T-cell (primary cell): ENCODE results near the gene CNNM1. TPM values are rescaled to one million over a fixed set of nuclear protein-coding genes. Genes with fewer than 3 reads are reported as not detected.
A peak's percentile ranks its signal among the peaks of the same experiment; 100 is the strongest.

Experiments
- ATAC-seq, 4 experiments: fragments of 200-7000 bp in 3 of 4; fragments of 150-1000 bp in 1 of 4; cut with Tn5 transposase; replicated peaks in 1 of 4; 1 replicate in 3 of 4; 2 replicates in 1 of 4; pipeline ENCODE4 v1.10.0; 2021; ENCODE audit warnings: moderate library complexity in 3 of 4, mild to moderate bottlenecking in 2 of 4, moderate number of reproducible peaks in 1 of 4
- CTCF ChIA-PET, 2 donors: fragments of 300-600 bp; sonication (Branson Sonifier 250); formaldehyde crosslinking; loops; one replicate each; lab custom pipeline; 2022; ENCODE audit warnings: antibody characterized with exemption in 2 of 2; lab: Charles Lee
- POLR2A ChIA-PET, 2 donors: fragments of 300-600 bp; sonication (Branson Sonifier 250); formaldehyde crosslinking; loops; one replicate each; lab custom pipeline; 2022; ENCODE audit warnings: antibody characterized with exemption in 2 of 2; lab: Charles Lee
- DNase-seq, 35 experiments: peaks; one replicate each; pipeline versions ENCODE4 v3.0.0 to v3.0.0-alpha.2; 2013 to 2023
- H3K27ac ChIP-seq: one replicate; pipeline ENCODE4 v1.5.1; 2013; ENCODE audit warnings: low read length
- H3K27me3 ChIP-seq, 2 experiments: replicated peaks in 1 of 2; 1 replicate in 1 of 2; 2 replicates in 1 of 2; pipeline versions ENCODE4 v1.6.1 to v1.7.0; 2013; ENCODE audit warnings: low read length in 1 of 2, mixed read lengths in 1 of 2; ENCODE audit not compliant: control insufficient read depth in 2 of 2, insufficient read depth in 2 of 2; ENCODE audit errors: extremely low read depth in 1 of 2
- H3K36me3 ChIP-seq, 2 donors: 1 replicate in 1 of 2; 2 replicates in 1 of 2; pipeline versions ENCODE4 v1.6.1 to v1.7.0; 2013; ENCODE audit warnings: low read length in 1 of 2; ENCODE audit not compliant: control insufficient read depth in 2 of 2, insufficient read depth in 1 of 2; ENCODE audit errors: extremely low read depth in 1 of 2
- H3K4me1 ChIP-seq, 2 experiments: 1 replicate in 1 of 2; 2 replicates in 1 of 2; pipeline versions ENCODE4 v1.6.1 to v1.7.0; 2013; ENCODE audit warnings: low read length in 2 of 2, mixed read lengths in 1 of 2; ENCODE audit not compliant: insufficient read depth in 2 of 2, control insufficient read depth in 1 of 2; ENCODE audit errors: extremely low read depth in 1 of 2
- H3K4me3 ChIP-seq, 2 donors: 1 replicate in 1 of 2; 2 replicates in 1 of 2; pipeline versions ENCODE4 v1.5.1 to v1.7.0; 2013; ENCODE audit warnings: mild to moderate bottlenecking in 2 of 2, low read length in 1 of 2, moderate library complexity in 1 of 2; ENCODE audit not compliant: control insufficient read depth in 1 of 2; ENCODE audit errors: extremely low read depth in 1 of 2
- H3K9me3 ChIP-seq: 2 replicates; pipeline ENCODE4 v1.7.0; 2013
- H3K27ac Mint-ChIP-seq, 2 donors: one replicate each; pipeline ENCODE4 v1.8.0; 2020 to 2021; ENCODE audit warnings: mild to moderate bottlenecking in 2 of 2, mixed read lengths in 2 of 2
- H3K27me3 Mint-ChIP-seq, 2 donors: one replicate each; pipeline ENCODE4 v1.8.0; 2021 to 2022; ENCODE audit warnings: mixed read lengths in 2 of 2
- H3K36me3 Mint-ChIP-seq: one replicate; pipeline ENCODE4 v1.8.0; 2021; ENCODE audit warnings: mixed read lengths
- H3K4me1 Mint-ChIP-seq, 3 donors: one replicate each; pipeline ENCODE4 v1.8.0; 2020 to 2022; ENCODE audit warnings: mixed read lengths in 3 of 3, mild to moderate bottlenecking in 1 of 3
- H3K4me3 Mint-ChIP-seq, 3 donors: one replicate each; pipeline ENCODE4 v1.8.0; 2020 to 2022; ENCODE audit warnings: mild to moderate bottlenecking in 3 of 3, mixed read lengths in 3 of 3, moderate library complexity in 3 of 3
- H3K9me3 Mint-ChIP-seq, 3 donors: one replicate each; pipeline ENCODE4 v1.8.0; 2020 to 2022; ENCODE audit warnings: mixed read lengths in 3 of 3
- WGBS: methylation state at CpG from one replicate; pipeline ENCODE4 v1.1.5; 2013; ENCODE audit warnings: missing lambda C conversion rate; ENCODE audit not compliant: insufficient coverage; 5-methylcytosine and 5-hydroxymethylcytosine counted together
- total RNA-seq, 35 experiments: library from RNA in 6 of 35; stranded (reverse) in 6 of 35; fragments of 120-200 nt in 1 of 35; gene quantifications; one replicate each; pipeline versions ENCODE4 v1.2.1 to v1.2.4 and lab custom pipeline; 2013 to 2026

CNNM1 gene
- total RNA-seq, 5 donors from 2014 or later (not counting 1 experiment from before 2014, with no cell fraction given): 0.25 to 1.2 (median 0.36) TPM

DNA sequence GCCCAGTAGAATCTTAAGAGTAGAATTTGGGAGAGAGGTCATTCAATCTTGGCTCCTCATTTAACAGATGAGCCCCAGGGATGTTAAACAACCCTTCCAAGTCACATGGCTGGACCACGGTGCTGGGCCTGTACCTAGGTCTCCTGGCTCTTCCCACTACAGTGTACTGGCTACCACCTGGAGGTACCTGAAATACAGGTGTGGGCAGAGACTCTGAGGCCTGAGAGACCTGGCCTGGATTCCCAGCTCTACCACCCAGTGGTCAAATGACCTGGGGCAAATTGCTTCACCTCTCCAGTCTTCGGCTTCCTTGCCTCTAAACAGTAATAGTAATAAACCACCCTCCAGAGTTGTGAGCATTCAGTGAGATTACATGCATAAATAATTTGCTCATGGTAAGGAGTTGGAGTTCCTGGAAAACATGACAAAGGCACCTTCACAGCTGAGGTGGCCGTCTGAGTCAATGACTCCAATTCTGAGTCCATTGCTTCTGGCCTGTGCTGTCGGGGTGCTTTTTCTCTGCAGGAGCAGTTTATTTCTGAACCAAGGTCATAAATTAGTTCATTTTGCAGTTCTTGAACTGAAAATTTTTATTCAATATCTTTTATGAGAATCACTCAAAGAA is 98.5 kb downstream of the CNNM1 start:
- POLR2A ChIA-PET: no interaction called here
- no peak for DNase-seq
- WGBS: 82% methylated on average over 3 of the region's 4 CpGs
- H3K4me3 Mint-ChIP-seq: no peak overlapping the region
- no peaks in the 10 kb centered on the region for H3K27me3 ChIP-seq
- no peaks in the 10 kb centered on the region for H3K27me3 Mint-ChIP-seq
- ATAC-seq: no peak
- no peak overlapping the region for H3K27ac ChIP-seq
- H3K9me3 Mint-ChIP-seq: no peaks in the 10 kb centered on the region
- peaks cover 0 to 5% of the 10 kb centered on the region in 2 donors for H3K36me3 ChIP-seq
- peaks cover 19% of the 10 kb centered on the region for H3K36me3 Mint-ChIP-seq
- no peak overlapping the region for H3K27ac Mint-ChIP-seq
- CTCF ChIA-PET: no interaction called here
- no peaks in the 10 kb centered on the region for H3K9me3 ChIP-seq
- H3K4me1 Mint-ChIP-seq: peaks cover 32 to 39% (median 34%) of the 10 kb centered on the region in 3 donors
- peaks cover 13 to 18% of the 10 kb centered on the region in 2 experiments for H3K4me1 ChIP-seq
- no peak overlapping the region for H3K4me3 ChIP-seq

DNA sequence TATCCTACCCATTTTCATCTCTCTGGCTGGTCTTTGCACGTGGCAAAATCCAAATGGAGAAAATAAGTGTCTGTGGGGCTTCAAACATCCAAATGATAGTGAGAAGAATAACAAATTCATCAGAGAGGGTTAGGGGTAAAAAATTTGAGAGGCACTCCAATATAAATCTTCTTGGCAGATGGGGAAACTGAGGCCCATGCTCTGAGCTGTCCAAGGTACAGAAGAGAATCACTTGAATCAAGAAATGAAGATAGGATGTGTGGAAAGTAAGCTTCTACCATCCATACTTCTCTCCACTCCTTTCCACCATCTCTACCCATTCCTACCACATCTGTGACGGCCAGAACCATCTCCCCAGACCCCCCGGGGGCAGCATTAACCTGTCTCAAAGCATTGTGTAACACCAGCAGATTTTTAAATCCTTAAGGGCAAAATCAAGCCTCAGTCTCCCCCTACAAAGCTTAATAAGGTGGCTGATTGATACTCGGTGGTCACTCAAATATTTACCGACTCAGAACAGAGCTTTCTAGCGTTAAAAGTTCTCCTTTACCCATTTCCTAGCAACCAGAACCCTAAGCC is 100.5 kb downstream of the CNNM1 start:
- Mint-ChIP-seq H3K27ac (peak overlapping the region; percentile 87 to 93), H3K36me3 (peaks cover 12% of the 10 kb centered on the region), H3K4me3 (peak overlapping the region; percentile 93 to 99 (median 96)), H3K27me3 (no peaks in the 10 kb centered on the region), H3K4me1 (peaks cover 37 to 45% (median 38%) of the 10 kb centered on the region in 3 donors), H3K9me3 (no peaks in the 10 kb centered on the region)
- peaks cover 13 to 18% of the 10 kb centered on the region in 2 experiments for H3K4me1 ChIP-seq
- 60% methylated on average over 2 of the region's 6 CpGs for WGBS
- ChIA-PET POLR2A (no interaction called here), CTCF (interaction anchor here (1.0 to 1.5 kb wide), 5 partner anchors 10 to 303 kb away, joined by 3 to 5 read pairs (median 4); partner anchors contain the start of genes COX15 (in 1 of the 2), CUTC (in 1 of the 2) and SLC25A28 (in 1 of the 2))
- no peak for ATAC-seq
- no peak for DNase-seq
- H3K9me3 ChIP-seq: no peaks in the 10 kb centered on the region
- H3K4me3 ChIP-seq: peak overlapping the region; percentile 75 to 86
- H3K27me3 ChIP-seq: no peaks in the 10 kb centered on the region
- peak overlapping the region; percentile 60 for H3K27ac ChIP-seq
- peaks cover 0 to 5% of the 10 kb centered on the region in 2 donors for H3K36me3 ChIP-seq

DNA sequence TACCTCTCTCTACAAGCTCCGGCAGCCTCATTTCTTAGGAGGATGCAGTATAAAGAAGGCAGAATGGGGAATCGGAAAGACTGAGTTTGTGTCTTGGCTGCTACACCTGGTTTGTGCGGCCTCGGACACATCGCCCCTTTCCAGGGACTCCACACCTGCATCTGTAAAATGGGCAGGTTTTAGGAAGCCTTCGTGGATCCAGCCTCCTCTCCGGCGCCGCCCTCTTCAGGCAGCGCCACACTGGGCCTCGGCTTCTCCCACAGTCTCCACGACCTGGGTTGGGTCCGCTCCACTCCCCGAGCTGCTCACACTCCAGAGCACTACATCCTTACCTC is 100.9 kb downstream of the CNNM1 start:
- Histone ChIP-seq H3K4me3 (peak overlapping the region; percentile 75 to 86), H3K9me3 (no peaks in the 10 kb centered on the region), H3K36me3 (peaks cover 0 to 5% of the 10 kb centered on the region in 2 donors), H3K4me1 (peaks cover 13 to 18% of the 10 kb centered on the region in 2 experiments), H3K27ac (peak overlapping the region; percentile 60), H3K27me3 (no peaks in the 10 kb centered on the region)
- peaks cover 8% of the 10 kb centered on the region for H3K36me3 Mint-ChIP-seq
- H3K9me3 Mint-ChIP-seq: no peaks in the 10 kb centered on the region
- DNase-seq (no peak), ATAC-seq (peak in 2 of 4 experiments; percentile 4)
- H3K4me3 Mint-ChIP-seq: peak overlapping the region; percentile 93 to 99 (median 96)
- POLR2A ChIA-PET: interaction anchor here in 1 of 2 donors (0.7 kb wide), 1 partner anchor 1275 kb away, joined by 3 read pairs; no protein-coding TSS in a partner anchor
- 5% methylated on average over 12 of the region's 14 CpGs for WGBS
- H3K27me3 Mint-ChIP-seq: no peaks in the 10 kb centered on the region
- peaks cover 38 to 45% (median 39%) of the 10 kb centered on the region in 3 donors for H3K4me1 Mint-ChIP-seq
- CTCF ChIA-PET: interaction anchor here (0.9 to 1.5 kb wide), 6 partner anchors 9 to 302 kb away, joined by 3 to 5 read pairs (median 4); partner anchors contain the start of genes COX15 (in 1 of the 2), CUTC (in 1 of the 2) and SLC25A28 (in 1 of the 2)
- H3K27ac Mint-ChIP-seq: peak overlapping the region; percentile 87 to 93

DNA sequence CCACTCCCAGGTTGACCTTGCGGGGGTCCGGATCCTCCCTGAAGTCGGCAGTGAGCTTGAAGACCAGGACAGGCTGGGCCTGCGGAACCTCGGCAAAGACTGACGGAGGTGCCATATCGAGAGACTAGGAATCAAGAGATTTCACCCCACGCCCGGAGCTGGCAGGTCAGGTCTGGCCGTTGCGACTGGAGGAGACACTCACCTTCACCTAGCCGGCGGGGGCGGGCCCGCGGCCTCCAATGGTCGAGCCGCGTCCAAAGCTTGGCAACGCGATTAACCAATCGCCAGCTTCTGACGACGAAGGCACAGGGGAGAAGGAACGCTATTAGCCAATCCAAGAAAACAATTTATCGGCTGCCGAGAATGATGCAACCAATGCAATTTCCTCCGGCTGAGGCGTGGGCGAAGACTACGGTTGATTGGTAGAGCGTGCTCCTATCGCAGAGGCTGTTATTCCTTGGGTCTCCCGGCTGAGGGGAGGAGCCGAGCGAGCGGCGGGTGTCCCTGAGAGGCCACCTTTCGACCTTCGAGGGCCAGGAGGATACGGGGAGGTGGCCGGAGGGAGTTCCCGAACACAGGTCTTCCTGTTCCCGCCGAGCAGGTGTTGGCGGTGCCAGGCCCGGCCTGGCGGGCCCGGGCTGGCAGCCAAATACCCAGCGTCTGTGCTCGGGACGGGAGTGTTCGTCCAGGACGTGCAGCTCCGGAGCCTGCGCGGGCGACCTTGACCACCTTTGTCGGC is 101.5 kb downstream of the CNNM1 start, which contains the start of gene GOT1:
GOT1 (minus strand) TSS at position 174 of the 739 bp plus-strand sequence; CDS start at position 115, 59 bp downstream.
- POLR2A ChIA-PET: interaction anchor here in 1 of 2 donors (0.7 kb wide), 1 partner anchor 1276 kb away, joined by 3 read pairs; no protein-coding TSS in a partner anchor
- ATAC-seq (peak; percentile 93 to 97 (median 95)), DNase-seq (peak; percentile 75 to 96 (median 92))
- Mint-ChIP-seq H3K27ac (peak within 1 kb of the TSS; percentile 87 to 93), H3K9me3 (no peaks in the 10 kb centered on the region), H3K27me3 (no peaks in the 10 kb centered on the region), H3K4me3 (peak within 1 kb of the TSS; percentile 93 to 99 (median 96)), H3K4me1 (peaks cover 38 to 45% (median 39%) of the 10 kb centered on the region in 3 donors), H3K36me3 (peaks cover 2% of the 10 kb centered on the region)
- Histone ChIP-seq H3K4me3 (peak within 1 kb of the TSS; percentile 75 to 86), H3K27ac (peak within 1 kb of the TSS; percentile 67), H3K36me3 (peaks cover 0 to under 1% of the 10 kb centered on the region in 2 donors), H3K9me3 (no peaks in the 10 kb centered on the region), H3K27me3 (no peaks in the 10 kb centered on the region), H3K4me1 (peaks cover 13 to 18% of the 10 kb centered on the region in 2 experiments)
- WGBS: under 1% methylated on average over 59 of the region's 59 CpGs
- CTCF ChIA-PET: interaction anchor here (0.9 to 1.5 kb wide), 7 partner anchors 9 to 302 kb away, joined by 3 to 5 read pairs (median 4); partner anchors contain the start of genes COX15 (in 1 of the 2), CUTC (in 1 of the 2) and SLC25A28 (in 1 of the 2)

DNA sequence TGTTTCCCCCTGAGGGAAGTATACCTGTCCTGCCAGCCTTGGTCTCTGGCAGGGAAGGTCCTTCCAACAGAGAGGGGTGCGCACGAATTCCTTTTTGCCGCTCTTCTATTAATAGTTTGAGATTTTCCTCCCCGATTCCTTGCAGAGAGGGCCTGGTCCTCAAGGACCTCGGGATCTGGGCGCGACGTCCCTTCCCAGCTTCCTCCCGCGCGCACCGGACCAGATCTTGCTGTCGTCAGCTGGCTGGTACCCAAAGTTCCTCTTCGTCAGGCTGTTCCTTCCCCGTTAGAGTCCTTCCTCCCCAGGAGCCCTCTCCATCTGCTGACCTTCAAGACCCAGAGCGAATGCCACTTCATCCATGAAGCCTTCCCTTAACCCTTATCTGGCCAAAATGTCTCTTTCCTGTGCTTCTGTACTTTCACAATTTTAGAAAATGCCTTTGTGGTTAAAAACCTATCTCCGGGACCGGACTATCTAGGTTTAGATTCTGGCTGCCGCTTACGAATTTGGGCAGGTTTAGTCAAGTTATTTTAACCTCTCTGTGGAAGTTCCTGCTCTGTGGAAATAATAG is 102.1 kb downstream of the CNNM1 start:
- DNase-seq (peak in 8 of 35 experiments; percentile 0 to 27 (median 3)), ATAC-seq (no peak)
- Mint-ChIP-seq H3K9me3 (no peaks in the 10 kb centered on the region), H3K36me3 (no peaks in the 10 kb centered on the region), H3K27me3 (no peaks in the 10 kb centered on the region), H3K4me1 (peaks cover 38 to 47% (median 39%) of the 10 kb centered on the region in 3 donors), H3K27ac (peak overlapping the region; percentile 87 to 93), H3K4me3 (peak overlapping the region; percentile 93 to 99 (median 96))
- H3K9me3 ChIP-seq: no peaks in the 10 kb centered on the region
- H3K4me3 ChIP-seq: peak overlapping the region; percentile 75 to 86
- H3K27ac ChIP-seq: peak overlapping the region; percentile 67
- CTCF ChIA-PET: interaction anchor here in 1 of 2 donors (0.7 to 1.2 kb wide), 4 partner anchors 8 to 776 kb away, joined by 3 to 4 read pairs (median 4); no protein-coding TSS in a partner anchor
- WGBS: 3% methylated on average over 20 of the region's 20 CpGs
- H3K4me1 ChIP-seq: peaks cover 13 to 18% of the 10 kb centered on the region in 2 experiments
- no peaks in the 10 kb centered on the region for H3K36me3 ChIP-seq
- no peaks in the 10 kb centered on the region for H3K27me3 ChIP-seq
- POLR2A ChIA-PET: no interaction called here
